Activated CD4-positive, alpha-beta T cell treated with anti-CD3 and anti-CD28 coated beads, Interleukin-2, Interleukin-6, amounts not matched to agents 100 ng/mL and 50 ng/mL, durations not matched to agents 16 hours and 8 hours (primary cell): Measurements from ENCODE around the gene ARHGAP26.

Experiments
- DNase-seq: peaks from one replicate; pipeline ENCODE4 v3.0.0-alpha.2; 2020

Gene ARHGAP26

DNA sequence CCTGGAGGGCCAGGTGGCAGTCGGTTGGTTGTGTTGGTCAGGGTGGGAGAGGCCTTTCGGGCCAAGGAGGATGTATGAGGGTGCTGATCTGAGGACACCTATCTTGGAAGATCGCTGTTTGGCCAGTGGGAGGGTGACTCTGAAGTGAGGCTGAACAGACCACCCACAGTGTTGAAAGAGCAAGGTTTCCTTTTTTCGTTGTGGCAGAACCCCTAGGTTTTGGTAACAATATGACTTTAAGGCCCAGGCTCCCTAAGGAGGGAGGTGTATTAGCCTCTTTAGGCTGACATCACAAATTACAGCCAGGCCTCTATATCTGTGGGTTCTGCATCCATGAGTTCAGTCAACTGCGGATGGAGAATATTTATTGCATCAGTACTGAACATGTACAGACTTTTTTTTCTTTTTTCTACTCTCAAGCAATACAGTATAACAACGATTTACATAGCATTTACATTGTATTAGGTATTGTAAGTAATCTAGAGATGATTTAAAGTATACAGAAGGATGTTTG lies 86.1 kb downstream of the ARHGAP26 start:
- DNase-seq = no peak

DNA sequence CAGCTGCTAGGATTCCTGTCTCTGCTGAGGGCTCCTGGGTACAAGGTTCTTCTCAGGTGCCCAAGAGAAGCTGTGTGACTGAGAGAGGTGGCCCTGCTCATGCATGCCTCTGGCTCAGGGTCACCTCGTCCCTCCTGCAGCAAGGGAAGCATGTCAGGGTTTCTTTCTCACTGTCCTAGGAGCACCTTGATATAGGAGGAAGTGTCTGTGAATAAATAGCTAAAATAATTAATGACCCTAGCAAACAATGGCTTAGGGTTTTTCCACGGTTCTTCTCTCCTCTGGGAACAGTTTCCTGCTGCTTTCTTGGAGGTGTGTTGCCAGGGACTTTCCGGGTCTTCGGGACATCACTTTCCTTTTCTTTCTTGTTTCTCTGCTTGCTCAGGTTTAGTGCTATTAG lies 87.2 kb downstream of the ARHGAP26 start:
- no peak for DNase-seq

DNA sequence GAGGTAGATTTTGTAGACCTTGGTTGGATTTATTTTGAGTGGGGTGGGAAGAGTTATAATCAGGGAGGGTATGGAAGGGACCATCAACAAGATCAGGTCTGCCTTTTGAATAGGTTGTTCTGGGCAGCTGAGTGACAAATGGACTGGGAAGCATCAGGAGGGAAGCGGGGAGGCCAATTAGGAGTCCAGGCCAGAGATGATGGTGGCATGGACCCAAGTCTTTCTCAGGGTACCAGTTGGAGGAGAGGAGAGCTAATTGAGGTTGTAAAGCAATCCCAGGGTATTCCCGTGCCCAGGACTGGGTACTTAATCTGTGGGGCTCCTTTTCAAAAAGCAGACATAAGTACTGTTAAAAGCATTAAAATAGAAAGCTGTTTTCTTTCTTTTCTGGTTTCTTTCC lies 88.9 kb downstream of the ARHGAP26 start:
- DNase-seq = no peak

DNA sequence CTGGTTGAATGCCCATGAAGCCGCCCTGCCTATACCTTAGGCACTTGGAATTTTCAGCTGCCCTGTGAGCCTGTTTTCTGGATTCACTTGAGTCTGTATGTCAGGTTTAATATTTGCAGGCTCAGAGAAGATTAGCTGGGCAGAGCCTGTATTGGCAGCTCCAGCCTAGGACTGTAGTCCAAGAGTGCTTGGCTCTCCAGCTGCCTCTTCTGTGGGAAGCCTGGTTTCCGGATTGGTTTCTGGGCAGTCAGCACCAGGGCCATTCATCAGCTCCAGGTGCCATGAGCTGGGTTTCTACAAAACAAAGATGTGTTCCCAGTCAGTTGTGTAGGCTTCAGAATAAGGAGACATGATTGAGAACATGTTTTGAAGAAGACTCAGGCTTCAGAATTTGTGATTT lies 90.1 kb downstream of the ARHGAP26 start:
- DNase-seq = no peak

DNA sequence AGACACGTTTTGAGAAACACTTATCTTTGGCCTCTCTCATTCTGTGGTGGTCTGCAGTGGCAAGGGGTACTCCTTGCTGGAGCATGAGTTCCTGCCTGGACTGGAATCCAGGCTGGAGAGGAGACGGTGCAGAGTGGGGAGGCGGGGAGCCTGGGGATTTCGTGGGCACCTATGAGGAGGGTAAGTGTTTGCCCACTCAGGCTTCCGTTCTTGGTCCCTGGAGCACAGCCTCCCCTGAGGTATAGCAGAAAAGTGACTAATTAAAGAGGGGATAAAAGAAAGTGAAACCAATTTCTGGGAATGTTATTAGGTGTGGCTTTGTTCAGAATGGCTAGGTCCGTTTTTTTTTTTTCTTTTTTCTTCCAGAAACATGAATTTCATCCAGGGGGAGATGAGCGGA lies 90.8 kb downstream of the ARHGAP26 start:
- no peak for DNase-seq

DNA sequence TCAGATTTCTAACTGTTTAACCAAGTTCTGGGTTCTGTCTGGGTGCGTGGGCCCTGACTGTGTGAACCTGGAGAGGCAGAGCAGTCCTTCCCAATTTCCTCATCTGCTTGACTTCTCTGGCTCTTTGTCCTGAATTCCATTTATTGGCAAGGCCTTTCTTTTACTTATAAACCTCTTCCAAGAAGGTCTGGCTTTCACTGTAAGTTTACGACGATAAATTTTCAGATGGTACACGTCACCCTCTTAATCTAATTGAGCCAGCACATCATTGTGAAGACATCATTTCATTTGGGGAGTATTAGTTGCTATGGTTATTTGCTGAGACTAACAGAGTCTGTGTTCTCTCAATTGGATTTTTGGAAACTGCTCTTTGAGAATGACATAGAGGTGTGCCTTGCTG lies 92.4 kb downstream of the ARHGAP26 start:
- no peak for DNase-seq

DNA sequence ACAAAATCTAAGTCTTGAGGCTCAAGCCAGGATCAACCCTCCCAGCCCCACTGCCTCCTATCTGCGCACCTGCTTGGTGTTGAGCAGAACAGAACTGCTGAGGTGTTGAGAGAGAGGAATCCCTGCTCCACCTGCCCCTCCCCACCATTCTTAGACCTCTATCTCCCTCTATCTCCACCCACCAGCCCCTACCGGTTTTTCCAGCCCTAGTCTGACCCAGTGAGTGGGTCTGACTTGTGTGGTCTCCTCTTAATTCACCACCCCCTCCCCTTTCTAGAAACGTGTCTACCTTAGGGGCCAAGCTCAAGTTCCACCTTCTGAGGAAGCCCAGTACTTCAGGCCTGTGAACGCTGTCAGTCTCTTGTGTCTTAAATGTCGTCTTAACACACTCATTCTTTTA lies 93.7 kb downstream of the ARHGAP26 start:
- DNase-seq = no peak

DNA sequence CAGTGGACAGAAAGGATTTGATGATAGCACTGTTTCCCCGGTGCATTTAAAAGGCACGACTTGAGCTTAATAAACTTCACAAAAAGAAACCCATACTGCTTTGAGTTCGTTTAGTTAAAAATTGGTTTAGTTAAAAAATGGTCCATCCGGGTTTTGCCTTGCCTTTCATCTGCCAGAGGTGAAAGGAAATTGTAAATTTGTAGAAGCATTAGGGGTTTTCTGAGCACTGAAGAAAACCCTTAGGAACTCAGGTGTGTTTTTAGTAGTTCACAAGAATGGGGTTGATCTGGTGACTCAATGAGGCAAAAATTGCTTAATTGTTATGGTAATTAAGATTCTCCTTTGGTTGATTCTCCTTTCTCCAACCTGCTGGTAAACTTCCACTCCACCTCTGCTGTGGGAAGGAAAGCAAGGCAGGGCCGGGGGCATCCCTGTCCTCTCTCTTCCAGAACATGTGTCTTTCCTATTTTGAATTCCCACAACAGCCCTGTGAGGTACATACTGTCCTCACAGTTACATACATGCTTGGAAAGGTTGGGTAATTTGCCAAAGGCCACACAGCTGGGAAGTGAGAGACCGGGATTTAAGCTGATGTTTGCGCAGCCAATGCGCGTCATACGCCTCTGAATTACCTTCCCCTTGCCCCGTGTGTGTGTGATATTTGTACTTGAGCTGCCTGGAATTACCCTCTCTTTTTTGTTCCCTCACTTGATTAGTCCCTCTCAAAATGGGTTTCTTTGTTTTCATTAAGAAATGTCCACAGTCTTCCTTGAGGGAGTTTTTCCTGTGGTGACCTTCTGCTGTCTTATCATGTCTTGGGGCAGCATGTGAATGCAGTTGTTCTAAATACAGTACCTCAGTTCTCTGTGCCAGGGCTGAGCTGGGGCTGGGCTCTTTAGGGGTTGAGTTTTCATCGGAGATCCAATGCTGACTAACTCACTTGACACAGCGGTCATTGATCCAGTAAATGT lies 94.4 kb downstream of the ARHGAP26 start:
- DNase-seq = no peak

DNA sequence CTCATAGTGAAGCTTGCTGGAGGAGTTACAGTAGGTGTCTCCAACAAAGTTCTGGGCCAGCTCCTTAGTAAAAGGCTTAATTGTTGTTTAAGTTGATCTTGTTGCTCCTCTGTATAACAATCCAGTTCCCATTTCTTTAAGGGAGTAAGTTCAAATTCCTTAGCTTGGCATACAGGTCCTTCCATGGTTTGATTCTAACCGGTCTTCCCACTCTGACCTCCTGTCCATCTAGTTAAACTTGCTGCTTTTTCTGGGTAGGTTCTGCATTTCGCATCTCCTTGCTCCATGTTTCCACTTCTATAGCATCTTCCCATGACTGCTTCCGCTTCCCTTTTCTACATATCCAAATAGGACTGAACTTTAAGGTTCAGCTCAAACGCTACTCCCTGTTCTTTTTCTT lies 95.5 kb downstream of the ARHGAP26 start:
- DNase-seq = no peak

DNA sequence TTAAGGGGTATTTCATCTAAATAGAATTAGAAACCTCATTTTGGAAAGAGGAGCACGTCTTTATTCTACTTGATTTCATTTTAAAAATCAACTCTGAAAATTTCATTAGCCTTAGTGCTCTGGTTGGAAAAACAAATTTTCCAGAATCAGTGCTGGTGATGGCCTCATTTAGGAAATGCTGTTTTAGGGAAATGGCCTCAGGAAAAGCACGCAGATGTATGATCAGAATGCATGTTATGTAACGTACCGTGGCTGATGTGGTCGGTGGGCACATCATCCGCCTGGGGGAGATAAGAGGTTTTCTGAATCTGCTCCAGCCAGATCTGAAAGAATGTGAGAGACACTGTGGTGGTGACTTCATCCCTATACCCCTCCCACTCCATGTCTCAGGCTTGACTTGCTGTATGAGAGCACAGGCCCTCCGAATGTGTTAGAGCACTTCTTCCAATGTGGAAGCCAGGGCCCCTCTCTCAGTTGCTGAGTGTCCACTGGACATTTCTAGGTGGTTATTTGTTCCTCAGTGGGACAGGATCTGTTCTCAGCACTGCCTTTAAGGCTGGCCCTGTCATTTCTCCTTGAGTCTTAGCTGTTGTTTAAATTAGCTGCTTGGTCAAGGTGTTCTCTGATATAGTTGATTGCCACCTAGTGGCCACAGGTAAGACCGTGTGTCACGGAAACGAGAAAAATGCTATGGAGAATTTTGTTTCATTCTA lies 96.5 kb downstream of the ARHGAP26 start:
- peak; percentile 72 for DNase-seq

DNA sequence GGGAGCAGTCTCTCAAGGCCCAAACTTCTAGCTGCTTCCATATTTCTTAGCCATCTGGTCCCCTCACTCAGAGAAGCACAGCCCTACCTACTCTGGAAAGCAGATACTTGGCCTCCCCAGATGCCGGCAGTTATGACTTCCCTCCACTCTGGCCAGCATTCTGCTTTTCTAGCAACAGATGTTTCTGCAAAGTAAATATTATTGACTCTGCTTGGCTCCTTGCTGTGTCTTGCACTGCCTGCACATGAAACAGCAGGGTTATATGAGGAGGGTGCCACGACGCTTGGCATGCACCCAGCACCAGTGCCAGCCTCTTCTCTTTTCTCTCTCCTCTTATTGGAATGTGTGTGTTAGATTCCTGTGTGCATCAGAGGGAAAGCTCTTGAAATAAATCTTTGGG lies 99.7 kb downstream of the ARHGAP26 start:
- no peak for DNase-seq

DNA sequence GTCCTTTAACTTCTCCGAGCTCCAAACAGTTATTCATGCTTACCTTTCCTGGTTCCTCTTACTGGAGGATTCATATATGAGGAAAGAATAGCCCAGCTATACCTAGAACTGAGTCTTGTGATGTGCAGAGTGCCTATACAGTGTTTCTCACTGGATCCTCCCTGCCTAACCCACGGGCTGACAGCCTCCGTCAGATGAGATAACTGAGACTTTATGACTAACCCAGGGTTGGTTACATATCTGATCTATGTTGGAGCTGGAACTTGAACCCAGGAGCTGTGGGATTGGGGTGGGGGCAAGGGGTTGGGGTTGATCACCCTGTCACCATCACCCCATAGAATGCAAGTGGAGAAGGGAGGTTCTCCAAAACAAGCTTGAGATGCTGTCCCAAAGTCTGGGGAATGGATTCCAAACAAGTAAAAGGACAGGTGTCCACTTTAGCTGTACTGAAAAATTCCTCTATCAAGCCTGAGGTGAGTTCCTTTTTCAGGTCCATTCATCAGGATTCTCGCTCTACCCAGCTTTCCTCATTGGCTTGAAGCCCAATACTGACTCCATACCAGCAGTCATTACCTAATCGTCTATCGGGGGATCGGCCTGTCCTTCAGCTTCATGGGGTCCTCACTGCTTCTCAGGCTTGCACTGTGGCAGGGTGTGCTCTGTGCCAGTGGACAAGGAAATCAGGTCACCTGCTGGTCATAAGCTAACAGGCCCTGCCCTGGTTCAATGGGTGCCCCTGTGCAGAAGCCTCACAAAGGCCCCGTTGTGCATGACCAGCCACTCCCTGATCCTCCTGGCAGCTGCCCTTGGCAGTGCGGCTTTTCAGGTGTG lies 100.6 kb downstream of the ARHGAP26 start:
- no peak for DNase-seq

DNA sequence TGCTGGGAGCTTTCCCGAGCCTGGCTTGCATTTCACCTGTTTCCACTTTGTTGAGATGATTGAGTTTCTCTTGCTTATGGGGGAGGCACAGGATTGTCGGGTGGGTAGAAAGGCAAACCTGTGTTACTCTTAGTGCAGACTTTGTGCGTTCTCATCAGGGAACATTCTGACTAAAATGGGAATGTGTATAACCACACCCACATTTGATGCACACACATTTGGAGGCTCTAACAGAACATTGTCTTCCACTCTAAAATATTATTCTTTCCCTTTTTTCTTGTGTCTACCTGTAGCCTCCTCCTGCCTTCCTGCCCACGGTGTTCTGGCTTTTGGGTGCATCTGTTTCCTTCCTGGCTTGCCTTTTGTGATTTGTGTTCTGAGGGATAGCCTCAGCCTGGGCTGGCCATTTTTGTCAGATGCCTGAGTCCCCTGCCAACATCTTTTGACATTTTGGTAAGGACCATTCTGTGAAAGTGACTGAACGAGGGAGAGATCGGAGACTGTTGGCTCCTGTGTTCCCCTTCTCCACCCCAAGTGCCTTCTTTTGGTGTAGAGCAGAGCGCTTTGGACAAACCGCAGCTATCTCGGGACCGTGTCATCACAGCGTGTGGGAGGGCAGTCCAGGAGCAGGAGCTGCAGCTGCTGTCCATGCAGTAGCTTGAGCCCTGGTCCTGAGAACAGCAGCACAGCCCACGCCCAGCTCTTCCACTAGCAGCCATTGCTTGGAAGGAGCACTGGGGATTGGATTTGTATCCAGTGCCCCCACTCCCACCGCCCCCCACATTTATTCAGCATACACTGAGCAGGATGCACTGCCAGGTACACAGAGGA lies 101.4 kb downstream of the ARHGAP26 start:
- no peak for DNase-seq

DNA sequence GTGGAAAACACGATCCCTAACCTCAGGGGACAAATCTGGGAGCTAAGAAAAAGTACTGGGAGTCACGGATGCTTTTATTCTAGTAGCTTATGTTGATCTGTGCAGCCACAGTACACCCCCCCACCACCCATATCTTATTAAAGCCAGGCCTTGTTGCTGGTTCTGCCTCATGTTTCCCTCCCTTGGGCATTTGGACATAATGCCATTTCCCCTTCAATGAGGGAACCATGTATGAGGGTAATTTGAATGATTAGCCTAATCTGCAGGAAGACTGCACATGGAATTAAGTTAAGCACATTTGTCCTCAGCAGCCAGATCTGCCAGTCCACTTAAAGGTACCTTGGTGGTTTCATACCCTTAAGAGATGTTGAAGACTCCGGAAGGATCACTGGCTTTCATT lies 102.0 kb downstream of the ARHGAP26 start:
- no peak for DNase-seq

DNA sequence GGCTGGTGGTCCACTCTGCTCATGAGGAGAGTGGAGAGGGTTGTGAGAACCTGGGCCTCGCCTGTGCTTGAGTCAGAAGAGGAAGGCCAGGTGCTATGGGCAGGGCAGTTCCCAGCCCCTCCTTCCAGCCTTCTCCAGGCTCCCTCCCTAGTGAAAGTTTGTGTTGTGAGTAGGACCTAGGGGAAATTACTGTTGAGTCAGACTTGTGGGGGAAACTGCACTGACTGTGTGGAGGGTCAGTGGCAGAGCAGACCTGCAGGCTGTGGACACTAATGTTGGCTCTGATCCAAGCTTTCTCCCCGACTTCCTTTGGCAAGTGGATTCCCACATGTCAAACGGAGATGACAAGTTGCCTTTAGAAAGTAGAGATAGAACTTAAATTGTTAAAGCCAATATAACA lies 102.6 kb downstream of the ARHGAP26 start:
- DNase-seq = no peak

DNA sequence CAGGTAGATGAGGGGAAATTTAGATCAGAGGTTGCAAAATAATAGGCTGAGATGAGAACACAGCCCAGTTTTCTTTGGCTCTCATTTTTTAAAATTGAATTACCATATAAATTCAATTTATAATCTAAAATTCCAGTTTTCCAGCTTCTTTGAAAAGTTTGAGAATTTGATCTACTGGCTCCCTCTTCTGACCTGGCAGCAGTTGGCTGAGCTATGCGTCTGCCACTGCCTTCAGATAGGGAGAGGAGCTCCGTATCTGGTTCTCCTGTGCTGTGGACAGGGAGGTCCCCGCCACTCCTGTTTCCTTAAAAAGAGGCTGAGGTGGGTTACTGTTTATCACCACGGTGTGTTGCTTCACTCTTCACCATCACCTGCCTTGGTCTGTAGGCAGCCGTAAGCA lies 103.7 kb downstream of the ARHGAP26 start:
- DNase-seq = no peak

DNA sequence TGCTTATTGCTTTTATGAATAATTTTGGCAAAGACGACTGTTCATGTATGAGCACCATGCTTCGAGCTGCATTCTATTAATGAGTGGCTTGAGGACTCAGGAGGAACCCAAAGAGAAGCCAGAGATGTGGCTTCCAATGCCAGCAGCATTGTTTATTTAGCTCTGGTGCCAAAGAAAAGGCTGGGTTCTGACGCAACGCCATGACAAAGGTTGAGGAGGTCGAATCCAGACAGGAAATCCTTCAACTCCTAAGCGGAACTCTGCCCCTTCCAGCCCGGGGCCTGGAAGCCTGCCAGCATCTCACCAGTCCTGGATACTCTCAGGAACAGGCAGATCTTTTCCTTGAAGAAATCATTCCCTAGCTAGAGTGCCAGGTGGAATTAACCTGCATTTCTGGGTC lies 104.4 kb downstream of the ARHGAP26 start:
- DNase-seq = no peak

DNA sequence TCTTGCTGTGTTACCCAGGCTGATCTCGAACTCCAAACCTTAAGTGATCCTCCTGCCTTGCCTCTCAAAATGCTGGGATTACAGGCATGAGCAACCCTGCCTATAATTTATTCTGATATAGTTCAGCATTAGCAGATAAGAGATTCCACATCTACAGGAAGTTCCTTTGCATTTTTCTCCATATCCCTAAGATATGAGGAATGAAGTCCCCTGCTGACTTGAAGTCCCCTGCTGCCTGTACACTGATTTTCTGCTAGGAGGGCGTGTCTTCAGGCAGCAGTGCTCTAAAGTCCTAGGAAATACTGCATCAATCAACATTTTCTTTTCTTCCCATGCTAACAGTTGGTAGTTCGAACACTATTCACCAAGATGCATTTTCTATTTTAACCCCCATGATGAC lies 105.8 kb downstream of the ARHGAP26 start:
- no peak for DNase-seq

DNA sequence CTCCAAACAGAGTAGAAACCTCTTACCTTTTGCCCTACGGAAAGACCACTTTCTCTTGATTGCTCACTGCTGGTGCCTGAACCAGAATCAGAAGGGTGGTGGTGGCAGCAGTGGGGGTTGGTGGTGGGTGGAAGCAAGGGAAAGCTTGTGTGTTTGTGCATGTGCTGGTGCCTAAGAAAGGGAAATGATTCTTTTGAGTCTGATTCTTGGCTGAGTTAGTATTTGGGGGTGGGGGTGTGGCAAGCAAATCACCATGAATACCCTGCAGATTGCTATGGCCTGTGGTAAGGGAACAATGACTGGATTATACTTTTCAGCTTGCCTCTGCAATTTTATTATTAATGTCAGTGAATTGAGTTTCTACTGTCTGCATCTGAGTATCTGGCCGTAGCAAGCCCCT lies 106.6 kb downstream of the ARHGAP26 start:
- no peak for DNase-seq

DNA sequence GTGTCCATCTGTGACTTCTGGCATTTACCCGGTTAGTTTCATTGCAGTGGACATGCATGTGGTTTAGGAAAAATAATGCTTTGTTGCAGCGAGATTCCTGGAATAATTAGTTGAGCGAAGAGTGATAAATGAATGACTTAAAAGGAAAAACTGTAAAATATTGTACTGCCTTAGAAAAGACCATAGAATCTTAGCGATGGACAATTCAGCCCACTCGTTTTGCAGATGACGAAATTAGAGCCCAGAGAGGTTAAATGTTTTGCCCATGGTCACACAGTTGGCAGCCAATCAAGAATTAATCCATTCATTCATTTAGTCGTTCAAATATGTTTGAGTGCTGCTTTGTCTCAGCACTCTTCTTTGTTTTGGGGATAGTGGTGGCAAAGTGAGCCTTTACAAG lies 107.9 kb downstream of the ARHGAP26 start:
- no peak for DNase-seq

DNA sequence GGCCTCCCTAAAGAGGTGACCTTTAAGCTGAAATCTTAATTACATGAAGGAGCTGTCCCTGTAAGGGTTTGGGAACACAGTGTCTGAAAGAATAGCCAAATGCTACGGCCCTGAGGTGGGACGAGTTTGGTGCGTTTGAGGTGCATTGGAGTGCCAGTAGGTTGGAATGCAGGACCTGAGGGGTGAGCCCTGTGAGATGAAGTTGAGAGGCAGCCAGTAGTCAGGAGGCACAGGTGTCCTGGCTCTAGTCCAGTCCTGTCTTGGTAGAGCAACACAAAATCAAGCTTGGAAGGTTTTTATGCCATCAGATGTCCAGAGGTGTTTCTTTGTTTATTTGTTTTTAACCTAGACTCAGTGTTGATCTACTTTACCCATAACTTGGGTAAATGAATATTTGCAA lies 108.5 kb downstream of the ARHGAP26 start:
- DNase-seq = no peak

DNA sequence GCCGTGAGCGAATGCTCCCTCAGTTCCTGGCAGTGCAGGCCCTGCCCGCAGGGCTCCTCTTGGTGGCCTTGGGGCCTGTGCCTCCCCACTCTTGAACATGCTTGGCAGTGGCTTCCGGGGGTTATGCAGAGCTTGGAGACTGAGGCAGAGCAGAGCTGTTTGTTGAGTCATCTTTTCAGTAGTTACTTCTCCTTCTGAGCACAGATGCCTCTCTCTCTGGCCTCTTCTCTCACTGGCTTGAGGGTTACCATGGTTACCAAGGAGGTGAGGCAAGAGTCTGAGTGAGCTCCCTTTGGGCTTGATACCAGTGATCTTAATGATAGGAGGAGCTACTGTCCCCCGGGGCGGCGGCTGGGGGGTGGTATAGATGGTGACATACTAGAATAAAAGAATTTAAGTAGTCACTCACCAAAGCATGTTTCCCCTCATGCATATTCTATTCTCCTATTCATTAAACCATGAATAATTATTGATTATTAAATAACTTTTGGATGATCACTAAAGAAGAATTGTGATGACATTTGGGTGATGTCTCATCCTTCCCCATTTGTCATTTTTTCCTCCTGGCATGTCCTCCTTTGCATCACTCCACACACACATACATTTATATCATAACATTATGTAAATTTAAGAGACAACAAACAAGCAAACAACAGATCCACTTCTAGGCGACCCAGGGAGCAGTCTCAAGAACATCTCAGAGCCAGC lies 111.1 kb downstream of the ARHGAP26 start:
- DNase-seq = peak; percentile 31
